HG03159 (cell line): ENCODE measurements around the gene URAD.
"Not testable (repeated sequence)": the region's sequence is repeated elsewhere in the genome, so short reads cannot be mapped to it uniquely, and the experiment has no call there.

Experiments used
- ATAC-seq: cut with Tn5 transposase; IDR thresholded peaks from one replicate; pipeline ENCODE4 v1.9.1; 2021; ENCODE audit warnings: mild to moderate bottlenecking, moderate library complexity; ENCODE audit not compliant: unreplicated experiment

The URAD gene, protein sequence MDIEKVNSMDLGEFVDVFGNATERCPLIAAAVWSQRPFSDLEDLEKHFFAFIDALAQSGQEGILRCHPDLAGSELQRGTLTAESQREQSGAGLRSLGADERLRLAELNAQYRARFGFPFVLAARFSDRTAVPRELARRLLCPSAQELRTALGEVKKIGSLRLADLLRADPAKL

GRCh38 chr13:27988520-27988919 lies at the start of gene URAD:
URAD (minus strand) TSS chr13:27988693; CDS start chr13:27988637, 56 bp downstream.
- no peak for ATAC-seq

DNA sequence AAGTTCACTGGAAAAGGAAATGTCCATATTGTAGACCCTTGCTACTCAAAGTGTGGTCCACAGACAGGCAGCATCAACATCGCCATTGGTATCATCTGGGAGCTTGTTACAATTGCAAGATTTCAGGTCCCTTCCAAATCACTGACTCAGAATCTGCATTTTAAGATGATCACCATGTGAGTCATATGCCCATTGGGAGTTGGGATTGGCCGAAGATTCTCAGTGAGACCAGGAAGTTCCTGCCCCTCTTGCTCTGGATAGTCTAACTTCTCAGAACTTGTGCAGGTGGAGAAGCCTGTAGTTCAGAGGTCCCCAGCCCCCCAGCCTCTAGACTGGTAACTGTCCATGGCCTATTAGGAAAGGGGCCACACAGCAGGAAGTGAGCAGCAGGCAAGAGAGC lies 48.9 kb upstream of the URAD start:
- no peak for ATAC-seq

DNA sequence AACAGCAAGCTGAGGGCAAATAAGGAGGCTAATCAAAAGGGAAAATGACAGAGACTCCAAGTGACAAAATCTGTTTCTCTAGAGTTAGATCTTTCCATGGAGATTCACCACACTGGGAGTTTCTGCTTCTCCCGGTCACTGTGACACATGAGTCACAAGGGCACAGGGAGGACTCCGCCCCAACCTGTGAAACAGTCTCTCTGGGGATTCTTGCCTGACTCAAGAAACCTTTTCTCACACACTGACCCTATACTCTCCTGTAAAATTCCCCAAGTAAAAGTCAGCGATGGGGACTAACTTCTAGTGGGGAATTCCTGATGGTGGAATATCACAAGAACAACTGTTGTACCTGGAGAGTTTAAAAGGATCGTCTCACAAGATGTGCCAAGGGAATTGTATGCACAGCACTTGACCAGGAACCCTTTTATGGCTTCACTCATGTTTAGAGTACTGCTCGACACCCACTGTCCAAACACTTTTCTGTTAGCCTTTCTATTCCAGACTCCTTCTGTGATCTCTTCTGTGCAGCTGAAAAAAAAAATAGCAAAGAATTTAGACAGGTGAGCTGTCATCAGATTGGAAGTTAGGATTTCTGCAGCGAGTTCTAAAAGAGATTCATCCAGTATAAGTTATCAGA lies 46.8 kb upstream of the URAD start:
- no peak for ATAC-seq

DNA sequence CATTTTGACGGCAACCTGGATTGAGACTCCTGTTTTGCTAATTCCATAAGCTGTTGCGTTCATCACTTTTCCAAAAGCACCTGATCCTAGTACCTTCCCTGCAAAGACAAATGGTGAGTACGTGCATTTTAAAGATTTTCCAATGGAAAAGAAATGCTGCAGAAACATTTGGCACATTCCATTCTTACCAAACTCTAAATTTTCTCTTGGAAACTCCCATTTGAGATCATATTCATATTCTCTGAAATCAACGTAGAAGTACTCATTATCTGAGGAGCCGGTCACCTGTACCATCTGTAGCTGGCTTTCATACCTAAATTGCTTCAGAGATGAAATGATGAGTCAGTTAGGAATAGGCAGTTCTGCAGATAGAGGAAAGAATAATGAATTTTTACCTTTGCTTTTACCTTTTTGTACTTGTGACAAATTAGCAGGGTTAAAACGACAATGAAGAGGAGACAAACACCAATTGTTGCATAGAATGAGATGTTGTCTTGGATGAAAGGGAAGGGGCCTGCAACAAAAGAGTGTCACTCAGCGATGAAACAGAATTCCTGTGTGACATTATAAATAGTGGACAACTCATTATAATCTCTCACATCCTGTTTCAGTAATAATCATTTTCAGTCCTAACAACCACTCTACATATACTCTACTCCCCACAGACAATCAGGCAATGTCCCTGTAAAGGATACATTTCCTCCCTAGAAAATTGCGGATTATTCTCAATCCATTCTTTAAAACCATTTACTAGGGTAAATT lies 45.6 kb upstream of the URAD start:
- ATAC-seq: no peak

DNA sequence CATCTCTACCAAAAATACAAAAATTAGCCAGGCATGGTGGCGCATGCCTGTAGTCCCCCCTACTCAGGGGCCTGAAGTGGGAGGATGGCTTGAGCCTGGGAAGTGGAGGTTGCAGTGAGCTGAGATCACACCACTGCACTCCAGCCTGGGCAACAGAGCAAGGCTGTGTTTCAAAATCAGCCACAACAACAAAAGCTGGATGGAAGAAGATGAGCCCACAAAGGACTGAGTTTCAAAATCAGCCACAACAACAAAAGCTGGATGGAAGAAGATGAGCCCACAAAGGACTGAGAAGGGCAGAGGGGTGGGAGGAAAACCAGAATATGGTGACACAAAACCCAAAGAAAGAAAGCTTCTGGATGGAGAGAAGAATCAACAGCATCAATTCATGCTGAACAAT lies 43.9 kb upstream of the URAD start:
- ATAC-seq: not testable (repeated sequence)

- no peak for ATAC-seq
Measured at GRCh38 chr13:28031896-28032288, 43.4 kb upstream of the URAD start.

DNA sequence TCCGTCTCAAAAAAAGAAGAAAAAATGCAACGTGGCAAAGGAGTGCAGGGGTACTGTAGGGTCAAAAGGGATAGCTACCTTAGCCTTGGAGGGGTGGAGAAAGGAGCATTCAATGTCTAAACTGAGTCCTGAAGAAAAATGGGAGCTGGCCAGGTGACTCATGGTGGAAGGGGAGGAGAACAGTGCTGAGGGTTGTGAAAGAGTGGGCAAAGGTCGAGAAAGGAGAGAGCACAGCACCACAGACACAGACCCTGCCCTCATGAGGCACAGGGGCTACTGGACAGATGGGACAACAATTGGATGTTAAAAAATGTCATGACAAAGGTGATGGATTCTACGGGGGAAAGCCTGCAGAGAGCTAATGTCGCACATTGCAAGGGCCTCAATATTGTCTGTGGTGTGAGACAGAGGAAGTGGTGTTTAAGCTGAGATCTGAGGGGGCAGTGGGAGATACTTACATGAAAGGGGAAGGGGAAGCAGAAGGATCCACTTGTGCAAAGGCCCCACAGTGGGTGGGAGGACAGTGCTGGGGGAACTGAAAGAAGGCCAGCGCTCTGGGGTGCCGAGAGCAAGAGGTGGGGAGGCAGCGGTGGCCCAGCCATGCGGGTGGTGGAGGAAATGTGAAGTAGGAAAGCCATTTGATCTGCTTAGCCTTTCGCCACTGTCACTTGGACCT lies 42.9 kb upstream of the URAD start:
- no peak for ATAC-seq

- ATAC-seq: no peak
Measured at GRCh38 chr13:28027607-28028364, 39.3 kb upstream of the URAD start.

DNA sequence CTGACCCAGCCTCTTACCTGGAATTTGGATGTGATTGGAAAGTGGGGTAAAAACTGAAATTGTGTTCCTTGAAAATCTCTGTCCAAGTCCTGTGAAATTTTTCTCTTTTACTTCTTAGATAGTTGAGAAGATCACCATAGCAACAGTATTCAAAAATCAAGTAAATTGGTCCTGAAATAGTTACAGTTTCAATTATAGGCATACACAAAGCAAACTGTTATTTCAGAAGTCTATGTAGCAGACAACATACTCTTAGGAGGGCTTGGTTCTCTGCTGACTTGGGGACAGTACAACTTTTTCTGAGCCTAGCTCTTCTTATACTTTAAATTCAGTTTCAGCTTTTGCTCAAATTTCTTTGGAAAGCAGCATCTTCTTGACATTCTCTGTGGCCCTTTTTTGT lies 38.6 kb upstream of the URAD start:
- no peak for ATAC-seq

GRCh38 chr13:28026508-28026907 lies 38.0 kb upstream of the URAD start:
- no peak for ATAC-seq

- ATAC-seq: no peak
Measured at GRCh38 chr13:28022848-28023518, 34.5 kb upstream of the URAD start.

DNA sequence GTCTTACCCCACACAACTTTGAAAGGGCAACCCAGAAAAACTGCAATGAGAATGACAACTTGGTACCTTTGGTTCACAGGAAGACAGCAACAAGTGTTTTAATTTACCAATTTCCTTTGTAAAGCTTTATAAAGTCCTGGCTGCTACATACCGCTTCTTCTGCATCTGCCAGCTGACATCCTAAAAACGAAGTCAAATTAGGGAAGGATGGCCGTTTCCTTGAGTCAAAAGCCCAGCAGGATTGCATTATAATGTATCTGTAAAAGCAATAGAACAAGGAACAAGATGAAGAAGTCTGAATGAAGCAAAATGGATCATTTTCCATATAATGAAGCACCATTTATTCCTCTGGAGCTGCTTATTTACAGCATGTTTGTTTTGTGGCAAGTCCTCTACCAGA lies 25.8 kb upstream of the URAD start:
- ATAC-seq: no peak

DNA sequence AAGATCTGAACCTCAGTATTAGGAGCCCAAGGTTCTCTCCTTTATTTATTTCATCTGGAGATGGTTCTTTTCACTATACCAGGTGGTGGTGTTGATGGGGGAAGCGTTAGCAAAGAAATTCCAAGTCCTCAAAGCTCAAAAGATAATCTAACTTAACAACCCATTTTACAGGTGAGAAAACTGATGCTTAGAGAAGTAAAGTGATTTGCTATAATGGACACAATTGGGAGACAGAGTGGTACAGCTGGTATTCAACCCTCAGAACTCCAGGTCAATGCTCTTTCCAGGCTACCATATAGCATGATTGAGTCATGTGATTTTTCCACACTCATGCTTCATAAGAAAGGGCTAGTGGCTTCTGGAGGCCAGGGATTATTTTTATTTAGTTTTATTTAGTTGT lies 25.0 kb upstream of the URAD start:
- no peak for ATAC-seq

DNA sequence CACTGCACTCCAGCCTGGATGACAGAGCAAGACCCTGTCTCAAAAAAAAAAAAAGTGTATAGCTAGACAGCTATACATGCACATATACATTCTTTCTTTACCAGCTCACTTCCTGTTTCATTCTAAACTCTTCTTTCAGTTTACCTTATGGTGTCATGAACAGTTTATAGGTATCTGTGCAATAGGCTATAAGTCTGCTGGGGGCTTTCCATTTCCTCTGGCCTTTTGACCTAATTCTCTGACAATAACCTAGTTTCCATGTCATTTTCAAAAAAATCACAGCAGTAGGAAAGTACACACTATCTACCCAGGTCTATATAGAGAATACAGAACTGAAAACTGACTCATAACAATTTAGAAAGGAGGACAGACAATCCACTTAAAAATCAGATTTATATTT lies 24.4 kb upstream of the URAD start:
- ATAC-seq: peak; percentile 91

DNA sequence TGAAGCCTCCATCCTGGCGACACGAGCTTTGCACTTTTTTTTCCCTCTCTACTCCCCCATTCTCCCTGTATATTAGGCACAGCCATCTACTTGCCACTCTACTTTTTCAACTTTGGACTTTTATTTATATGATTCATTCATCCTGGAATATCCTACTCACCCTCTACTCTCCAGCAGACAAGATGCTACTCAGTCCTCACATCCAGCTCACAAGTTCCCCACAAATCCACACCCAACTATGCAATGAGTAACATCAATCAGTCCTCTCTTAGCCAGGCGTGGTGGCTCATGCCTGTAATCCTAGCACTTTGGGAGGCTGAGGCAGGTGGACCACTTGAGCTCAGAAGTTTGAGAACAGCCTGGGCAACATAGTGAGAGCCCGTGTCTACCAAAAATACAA lies 23.9 kb upstream of the URAD start:
- ATAC-seq: peak; percentile 12

- no peak for ATAC-seq
Measured at GRCh38 chr13:28010046-28010445, 21.6 kb upstream of the URAD start.

DNA sequence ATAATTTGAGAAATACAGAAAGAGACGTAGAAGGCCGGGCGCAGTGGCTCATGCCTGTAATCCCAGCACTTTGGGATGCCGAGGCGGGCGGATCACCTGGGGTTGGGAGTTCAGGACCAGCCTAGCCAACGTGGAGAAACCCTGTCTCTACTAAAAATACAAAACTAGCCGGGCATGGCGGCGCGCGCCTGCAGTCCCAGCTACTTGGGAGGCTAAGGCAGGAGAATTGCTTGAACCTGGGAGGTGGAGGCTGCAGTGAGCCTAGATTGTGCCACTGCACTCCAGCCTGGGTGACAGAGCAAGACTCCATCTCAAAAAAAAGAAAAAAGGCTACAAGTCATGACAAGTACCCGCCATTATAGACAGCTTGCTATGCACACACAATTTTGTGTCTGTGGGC lies 16.5 kb upstream of the URAD start:
- not testable (repeated sequence) for ATAC-seq

DNA sequence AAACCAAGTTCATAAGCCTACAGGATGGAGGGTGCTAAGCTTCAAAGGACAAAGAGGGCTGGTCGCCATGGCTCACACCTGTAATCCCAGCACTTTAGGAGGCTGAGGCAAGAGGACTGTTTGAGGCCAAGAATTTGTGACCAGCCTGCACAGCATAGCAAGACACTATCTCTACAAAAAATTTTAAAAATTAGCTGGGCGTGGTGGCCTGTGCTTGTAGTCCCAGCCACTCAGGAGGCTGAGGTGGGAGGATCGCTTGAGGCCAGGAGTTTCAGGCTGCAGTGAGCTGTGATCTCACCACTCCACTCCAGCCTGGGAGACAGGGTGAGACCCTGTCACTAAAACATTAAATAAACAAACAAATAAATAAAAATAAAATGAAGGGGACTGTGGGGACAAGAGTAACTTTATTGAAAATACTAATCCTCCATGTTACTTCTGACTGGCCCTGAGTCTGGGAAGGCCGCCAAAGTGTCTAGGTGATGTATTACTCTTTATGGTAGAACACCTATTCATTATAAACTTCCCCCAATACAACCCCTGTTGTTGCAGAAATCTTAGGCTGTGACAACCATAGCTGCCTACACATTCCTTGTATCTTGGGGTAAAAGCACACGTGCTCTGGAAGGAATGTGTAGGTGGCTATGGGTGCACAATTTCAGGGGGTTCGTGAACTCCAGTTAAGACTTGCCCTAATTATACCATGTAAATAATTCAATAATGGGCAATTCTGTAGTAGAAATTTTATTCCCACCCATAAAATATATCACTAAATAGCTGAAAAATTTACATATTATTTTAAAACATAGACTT lies 14.6 kb upstream of the URAD start:
- ATAC-seq: no peak

GRCh38 chr13:28001837-28002473 lies 13.5 kb upstream of the URAD start:
- no peak for ATAC-seq
